HepG2 (cell line): ENCODE results near the gene MYO18A. TPM values are rescaled to one million over a fixed set of nuclear protein-coding genes. Genes with fewer than 3 reads are reported as not detected.

Source experiments
- BHLHE40 ChIP-seq: IDR thresholded peaks from 2 replicates; pipeline ENCODE4 v1.6.1; 2011; ENCODE audit warnings: low read length, improper control_type of control experiment
- BORCS8-MEF2B ChIP-seq: sonication (generic); formaldehyde crosslinking; IDR thresholded peaks from 2 replicates; pipeline ENCODE4 v1.8.0; 2022; ENCODE audit warnings: mild to moderate bottlenecking, missing genetic modification reagents
- GABPA ChIP-seq, 2 experiments: IDR thresholded peaks; 2 replicates each; pipeline ENCODE4 v1.6.1; 2011 to 2016; ENCODE audit warnings: low read depth in 2 of 2, low read length in 1 of 2, missing biosample characterization in 1 of 2, missing genetic modification characterization in 1 of 2
- MEIS1 ChIP-seq: sonication (generic); formaldehyde crosslinking; IDR thresholded peaks from 2 replicates; pipeline ENCODE4 v1.9.0; 2021; ENCODE audit warnings: mild to moderate bottlenecking, missing genetic modification reagents, moderate library complexity, borderline replicate concordance
- NONO ChIP-seq, 2 experiments: fragments of 450-650 bp in 1 of 2; sonication (generic) in 1 of 2; formaldehyde crosslinking in 1 of 2; IDR thresholded peaks in 1 of 2; conservative IDR thresholded peaks in 1 of 2; 2 replicates each; pipeline versions ENCODE4 v1.6.1 to v1.8.0; 2017 to 2022; ENCODE audit warnings: mild to moderate bottlenecking in 1 of 2, missing genetic modification reagents in 1 of 2, moderate library complexity in 1 of 2
- NR3C1 ChIP-seq: sonication (generic); formaldehyde crosslinking; IDR thresholded peaks from 2 replicates; pipeline ENCODE4 v1.4.0; 2020; ENCODE audit warnings: missing genetic modification reagents
- SP4 ChIP-seq: sonication (generic); formaldehyde crosslinking; IDR thresholded peaks from 2 replicates; pipeline ENCODE4 v1.8.1; 2023; ENCODE audit warnings: mild to moderate bottlenecking, missing genetic modification reagents
- STAG1 ChIP-seq: sonication (generic); formaldehyde crosslinking; IDR thresholded peaks from 2 replicates; pipeline ENCODE4 v1.4.0; 2020; ENCODE audit warnings: missing genetic modification reagents
- TAF15 ChIP-seq: fragments of 200-400 bp; formaldehyde crosslinking; IDR thresholded peaks from one replicate; pipeline ENCODE4 v1.6.1; 2018; ENCODE audit warnings: mild to moderate bottlenecking, low read depth, low read length; ENCODE audit not compliant: poor library complexity, severe bottlenecking
- THAP11 ChIP-seq: IDR thresholded peaks from 2 replicates; pipeline ENCODE4 v1.6.1; 2016; ENCODE audit warnings: missing biosample characterization, missing genetic modification reagents
- ZNF616 ChIP-seq: sonication (generic); formaldehyde crosslinking; IDR thresholded peaks from 2 replicates; pipeline ENCODE4 v1.5.0; 2020; ENCODE audit warnings: low read depth, mild to moderate bottlenecking, missing genetic modification reagents
- ZNF761 ChIP-seq: sonication (generic); formaldehyde crosslinking; conservative IDR thresholded peaks from 2 replicates; pipeline ENCODE4 v1.4.0; 2020; ENCODE audit warnings: mild to moderate bottlenecking, missing genetic modification reagents
- polyA plus RNA-seq, 8 experiments: library from polyadenylated mRNA; depleted of rRNA in 3 of 8; stranded (reverse) in 7 of 8; unstranded in 1 of 8; fragments of >200 nt; fragmentation: Illumina TruSeq in 4 of 8; extraction: Trizol in 4 of 8; gene quantifications; 2 replicates each; pipeline versions ENCODE4 v1.2.1 to v1.2.3, GENCODE V29; 2011 to 2016; ENCODE audit warnings: low read depth in 4 of 8, missing spikeins in 1 of 8, mixed read lengths in 1 of 8; ENCODE audit not compliant: insufficient read depth in 1 of 8
- total RNA-seq, 5 experiments: library from RNA; depleted of rRNA; stranded (reverse); fragments of >200 nt; fragmentation: Illumina TruSeq; extraction: Trizol; gene quantifications; 2 replicates each; pipeline ENCODE4 v1.2.3, GENCODE V29; 2016; ENCODE audit warnings: low read depth in 1 of 5
- TF ChIP-seq, protein P1 (sequence below): fragments of 450-650 bp; IDR thresholded peaks from 2 replicates; pipeline ENCODE4 v1.6.1; 2016
- TF ChIP-seq, protein P2 (sequence below): sonication (generic); formaldehyde crosslinking; IDR thresholded peaks from 2 replicates; pipeline ENCODE4 v1.5.1; 2020; ENCODE audit warnings: missing genetic modification reagents, mild to moderate bottlenecking, borderline replicate concordance
- TF ChIP-seq, protein P3 (sequence below): sonication (generic); formaldehyde crosslinking; IDR thresholded peaks from 2 replicates; pipeline ENCODE4 v1.5.1; 2020; ENCODE audit warnings: mild to moderate bottlenecking, missing genetic modification reagents, moderate library complexity

Gene MYO18A
- total and polyA plus RNA-seq, 2 of the 13 experiments (the other 11 are each of a cell fraction or from before 2014, with no cell fraction given), result 16.8 to 24.8 TPM

DNA sequence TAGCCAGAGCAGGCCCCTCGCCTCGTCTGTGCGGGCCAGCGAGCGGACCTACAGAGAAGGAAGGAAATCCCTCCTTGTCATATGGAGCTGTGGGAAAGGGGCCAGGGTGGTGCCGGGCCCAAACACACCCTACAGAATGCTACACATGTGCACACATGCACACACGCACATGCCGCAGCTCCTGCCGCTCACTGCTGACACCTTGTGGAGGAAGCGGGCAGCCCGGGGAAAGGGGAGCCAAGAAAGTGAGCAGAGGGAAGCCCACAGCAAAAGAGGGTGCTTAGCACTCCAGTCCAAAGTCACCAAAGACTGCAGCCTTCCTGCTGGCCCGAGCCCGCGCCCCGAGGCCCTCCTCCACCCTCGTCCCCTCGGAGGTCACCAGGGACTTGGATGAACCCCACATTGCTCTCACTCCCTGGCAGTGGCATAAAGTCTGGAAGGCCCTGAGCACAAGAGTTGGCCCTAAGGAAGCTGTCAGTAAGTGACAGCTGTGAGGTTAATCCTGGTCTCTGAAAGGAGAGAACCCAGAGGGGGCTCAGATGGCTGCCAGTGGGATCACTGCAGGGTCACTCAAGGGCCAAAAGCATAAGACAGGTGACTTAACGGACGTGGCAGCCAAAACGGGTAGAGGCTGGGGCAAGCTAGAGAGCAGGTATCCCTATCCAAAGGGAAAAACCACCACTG, 68.2 kb downstream of the MYO18A start (continued):
- TF ChIP-seq, protein P1, sequence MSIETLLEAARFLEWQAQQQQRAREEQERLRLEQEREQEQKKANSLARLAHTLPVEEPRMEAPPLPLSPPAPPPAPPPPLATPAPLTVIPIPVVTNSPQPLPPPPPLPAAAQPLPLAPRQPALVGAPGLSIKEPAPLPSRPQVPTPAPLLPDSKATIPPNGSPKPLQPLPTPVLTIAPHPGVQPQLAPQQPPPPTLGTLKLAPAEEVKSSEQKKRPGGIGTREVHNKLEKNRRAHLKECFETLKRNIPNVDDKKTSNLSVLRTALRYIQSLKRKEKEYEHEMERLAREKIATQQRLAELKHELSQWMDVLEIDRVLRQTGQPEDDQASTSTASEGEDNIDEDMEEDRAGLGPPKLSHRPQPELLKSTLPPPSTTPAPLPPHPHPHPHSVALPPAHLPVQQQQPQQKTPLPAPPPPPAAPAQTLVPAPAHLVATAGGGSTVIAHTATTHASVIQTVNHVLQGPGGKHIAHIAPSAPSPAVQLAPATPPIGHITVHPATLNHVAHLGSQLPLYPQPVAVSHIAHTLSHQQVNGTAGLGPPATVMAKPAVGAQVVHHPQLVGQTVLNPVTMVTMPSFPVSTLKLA, result peak; percentile 8; the same call in 1 of the 2 replicates
- TF ChIP-seq THAP11 (0 out of 2 replicates have a peak, but pooled peaks have one; percentile 23), ZNF616 (no peak), NR3C1 (CRISPR knock-in tag) (no peak), STAG1 (CRISPR knock-in tag) (peak; percentile 79), NONO (IDR thresholded peaks at IDR 0.05) (no peak), NONO (CRISPR knock-in tag; conservative IDR thresholded peaks at IDR 0.05) (0 out of 2 replicates have a peak, but pooled peaks have one; percentile 18), GABPA (IDR thresholded peaks at IDR 0.05; ENCODE audit: low read depth, low read length) (no peak), GABPA (CRISPR knock-in tag; IDR thresholded peaks at IDR 0.05; ENCODE audit: low read depth) (no peak), MEIS1 (CRISPR knock-in tag) (peak; percentile 33; the same call in 1 of the 2 replicates), SP4 (CRISPR knock-in tag) (no peak), BHLHE40 (peak; percentile 64), ZNF761 (CRISPR knock-in tag) (no peak), TAF15 (no peak), BORCS8-MEF2B (CRISPR knock-in tag) (peak; percentile 43; the same call in 1 of the 2 replicates)
- TF ChIP-seq, protein P2, sequence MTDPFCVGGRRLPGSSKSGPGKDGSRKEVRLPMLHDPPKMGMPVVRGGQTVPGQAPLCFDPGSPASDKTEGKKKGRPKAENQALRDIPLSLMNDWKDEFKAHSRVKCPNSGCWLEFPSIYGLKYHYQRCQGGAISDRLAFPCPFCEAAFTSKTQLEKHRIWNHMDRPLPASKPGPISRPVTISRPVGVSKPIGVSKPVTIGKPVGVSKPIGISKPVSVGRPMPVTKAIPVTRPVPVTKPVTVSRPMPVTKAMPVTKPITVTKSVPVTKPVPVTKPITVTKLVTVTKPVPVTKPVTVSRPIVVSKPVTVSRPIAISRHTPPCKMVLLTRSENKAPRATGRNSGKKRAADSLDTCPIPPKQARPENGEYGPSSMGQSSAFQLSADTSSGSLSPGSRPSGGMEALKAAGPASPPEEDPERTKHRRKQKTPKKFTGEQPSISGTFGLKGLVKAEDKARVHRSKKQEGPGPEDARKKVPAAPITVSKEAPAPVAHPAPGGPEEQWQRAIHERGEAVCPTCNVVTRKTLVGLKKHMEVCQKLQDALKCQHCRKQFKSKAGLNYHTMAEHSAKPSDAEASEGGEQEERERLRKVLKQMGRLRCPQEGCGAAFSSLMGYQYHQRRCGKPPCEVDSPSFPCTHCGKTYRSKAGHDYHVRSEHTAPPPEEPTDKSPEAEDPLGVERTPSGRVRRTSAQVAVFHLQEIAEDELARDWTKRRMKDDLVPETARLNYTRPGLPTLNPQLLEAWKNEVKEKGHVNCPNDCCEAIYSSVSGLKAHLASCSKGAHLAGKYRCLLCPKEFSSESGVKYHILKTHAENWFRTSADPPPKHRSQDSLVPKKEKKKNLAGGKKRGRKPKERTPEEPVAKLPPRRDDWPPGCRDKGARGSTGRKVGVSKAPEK (CRISPR knock-in tag), result no peak
- TF ChIP-seq, protein P3, sequence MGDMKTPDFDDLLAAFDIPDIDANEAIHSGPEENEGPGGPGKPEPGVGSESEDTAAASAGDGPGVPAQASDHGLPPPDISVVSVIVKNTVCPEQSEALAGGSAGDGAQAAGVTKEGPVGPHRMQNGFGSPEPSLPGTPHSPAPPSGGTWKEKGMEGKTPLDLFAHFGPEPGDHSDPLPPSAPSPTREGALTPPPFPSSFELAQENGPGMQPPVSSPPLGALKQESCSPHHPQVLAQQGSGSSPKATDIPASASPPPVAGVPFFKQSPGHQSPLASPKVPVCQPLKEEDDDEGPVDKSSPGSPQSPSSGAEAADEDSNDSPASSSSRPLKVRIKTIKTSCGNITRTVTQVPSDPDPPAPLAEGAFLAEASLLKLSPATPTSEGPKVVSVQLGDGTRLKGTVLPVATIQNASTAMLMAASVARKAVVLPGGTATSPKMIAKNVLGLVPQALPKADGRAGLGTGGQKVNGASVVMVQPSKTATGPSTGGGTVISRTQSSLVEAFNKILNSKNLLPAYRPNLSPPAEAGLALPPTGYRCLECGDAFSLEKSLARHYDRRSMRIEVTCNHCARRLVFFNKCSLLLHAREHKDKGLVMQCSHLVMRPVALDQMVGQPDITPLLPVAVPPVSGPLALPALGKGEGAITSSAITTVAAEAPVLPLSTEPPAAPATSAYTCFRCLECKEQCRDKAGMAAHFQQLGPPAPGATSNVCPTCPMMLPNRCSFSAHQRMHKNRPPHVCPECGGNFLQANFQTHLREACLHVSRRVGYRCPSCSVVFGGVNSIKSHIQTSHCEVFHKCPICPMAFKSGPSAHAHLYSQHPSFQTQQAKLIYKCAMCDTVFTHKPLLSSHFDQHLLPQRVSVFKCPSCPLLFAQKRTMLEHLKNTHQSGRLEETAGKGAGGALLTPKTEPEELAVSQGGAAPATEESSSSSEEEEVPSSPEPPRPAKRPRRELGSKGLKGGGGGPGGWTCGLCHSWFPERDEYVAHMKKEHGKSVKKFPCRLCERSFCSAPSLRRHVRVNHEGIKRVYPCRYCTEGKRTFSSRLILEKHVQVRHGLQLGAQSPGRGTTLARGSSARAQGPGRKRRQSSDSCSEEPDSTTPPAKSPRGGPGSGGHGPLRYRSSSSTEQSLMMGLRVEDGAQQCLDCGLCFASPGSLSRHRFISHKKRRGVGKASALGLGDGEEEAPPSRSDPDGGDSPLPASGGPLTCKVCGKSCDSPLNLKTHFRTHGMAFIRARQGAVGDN (CRISPR knock-in tag), result peak; percentile 52; the same call in 1 of the 2 replicates
